ENCODE measurements around the gene TUBA3E.
"Not testable (repeated sequence)": the region's sequence is repeated elsewhere in the genome, so short reads cannot be mapped to it uniquely, and the experiment has no call there.

TUBA3E gene

GRCh38 chr2:130187268-130187667, 11.0 kb downstream of the TUBA3E start:
- no peak for TF ChIP-seq CTCF (IDR thresholded peaks at IDR 0.05; ENCODE audit: low read depth, low read length, missing control alignments)
- DNase-seq (ENCODE audit: extremely low read depth, low read depth), result no peak
- no peak overlapping the region for H3K4me3 ChIP-seq (replicated peaks; ENCODE audit: low read depth, low read length)

GRCh38 chr2:130186391-130186790, 11.8 kb downstream of the TUBA3E start:
- no peak for TF ChIP-seq CTCF (IDR thresholded peaks at IDR 0.05; ENCODE audit: low read depth, low read length, missing control alignments)
- DNase-seq (ENCODE audit: extremely low read depth, low read depth), result no peak
- H3K4me3 ChIP-seq (replicated peaks; ENCODE audit: low read depth, low read length), result no peak overlapping the region

- DNase-seq (ENCODE audit: extremely low read depth, low read depth), result no peak
- no peak for TF ChIP-seq CTCF (IDR thresholded peaks at IDR 0.05; ENCODE audit: low read depth, low read length, missing control alignments)
- H3K4me3 ChIP-seq (replicated peaks; ENCODE audit: low read depth, low read length), result no peak overlapping the region
Measured at GRCh38 chr2:130185896-130186295, 12.3 kb downstream of the TUBA3E start.

GRCh38 chr2:130185436-130185835, 12.8 kb downstream of the TUBA3E start:
- no peak for TF ChIP-seq CTCF (IDR thresholded peaks at IDR 0.05; ENCODE audit: low read depth, low read length, missing control alignments)
- no peak for DNase-seq (ENCODE audit: extremely low read depth, low read depth)
- no peak overlapping the region for H3K4me3 ChIP-seq (replicated peaks; ENCODE audit: low read depth, low read length)

- peak overlapping the region; percentile 88 for H3K4me3 ChIP-seq (replicated peaks; ENCODE audit: low read depth, low read length)
- DNase-seq (ENCODE audit: extremely low read depth, low read depth), result no peak
Measured at GRCh38 chr2:130183512-130184373, 14.5 kb downstream of the TUBA3E start.

GRCh38 chr2:130182826-130183511, 15.3 kb downstream of the TUBA3E start:
- DNase-seq (ENCODE audit: extremely low read depth, low read depth), result not testable (repeated sequence)
- H3K4me3 ChIP-seq (replicated peaks; ENCODE audit: low read depth, low read length), result peak overlapping the region; percentile 88

More at GRCh38 chr2:130183512-130184373, 14.5 kb downstream of the TUBA3E start:
- no peak for TF ChIP-seq CTCF (IDR thresholded peaks at IDR 0.05; ENCODE audit: low read depth, low read length, missing control alignments)
